Prostate gland (tissue), 2 donors: ENCODE results near the gene RPUSD1.

Source experiments
- CTCF ChIP-seq, 4 experiments: fragments of 200-600 bp in 2 of 4; fragments of 450-650 bp in 2 of 4; sonication (generic) in 2 of 4; IDR thresholded peaks; 1 replicate in 3 of 4; 2 replicates in 1 of 4; pipeline ENCODE4 v1.5.1; 2016 to 2019; ENCODE audit warnings: antibody characterized with exemption in 4 of 4, mild to moderate bottlenecking in 2 of 4, moderate library complexity in 2 of 4
- POLR2A ChIP-seq: fragments of 450-650 bp; IDR thresholded peaks from one replicate; pipeline ENCODE4 v1.6.1; 2016; ENCODE audit warnings: antibody characterized with exemption, mild to moderate bottlenecking
- POLR2AphosphoS5 ChIP-seq: sonication (generic); formaldehyde crosslinking; IDR thresholded peaks from one replicate; pipeline ENCODE4 v1.6.1; 2017; ENCODE audit warnings: antibody characterized with exemption

- no peak for TF ChIP-seq CTCF (IDR thresholded peaks at IDR 0.05)
- TF ChIP-seq POLR2A, result no peak
- no peak for TF ChIP-seq POLR2AphosphoS5
Measured at GRCh38 chr16:764848-765487, 23.2 kb downstream of the RPUSD1 start.
